Osteocyte (in vitro differentiated cells): ENCODE results near the gene VEPH1. TPM values are rescaled to one million over a fixed set of nuclear protein-coding genes. Genes with fewer than 3 reads are reported as not detected.

ENCODE experiments used
- DNase-seq: peaks from one replicate; pipeline ENCODE4 v3.0.0; 2021; ENCODE audit warnings: mixed read lengths; ENCODE audit not compliant: unreplicated experiment; ENCODE audit errors: extremely low spot score
- H3K27ac Mint-ChIP-seq: one replicate; pipeline ENCODE4 v1.8.0; 2021; ENCODE audit warnings: mild to moderate bottlenecking, mixed read lengths; ENCODE audit not compliant: unreplicated experiment
- H3K27me3 Mint-ChIP-seq: one replicate; pipeline ENCODE4 v1.8.0; 2021; ENCODE audit warnings: mixed read lengths; ENCODE audit not compliant: unreplicated experiment
- H3K36me3 Mint-ChIP-seq: one replicate; pipeline ENCODE4 v1.8.0; 2021; ENCODE audit warnings: mixed read lengths; ENCODE audit not compliant: unreplicated experiment
- H3K4me1 Mint-ChIP-seq: one replicate; pipeline ENCODE4 v1.8.0; 2021; ENCODE audit warnings: mixed read lengths; ENCODE audit not compliant: unreplicated experiment
- H3K4me3 Mint-ChIP-seq: one replicate; pipeline ENCODE4 v1.8.0; 2021; ENCODE audit warnings: mild to moderate bottlenecking, moderate library complexity, mixed read lengths; ENCODE audit not compliant: unreplicated experiment
- H3K9me3 Mint-ChIP-seq: one replicate; pipeline ENCODE4 v1.8.0; 2021; ENCODE audit warnings: mixed read lengths; ENCODE audit not compliant: unreplicated experiment
- CTCF ChIP-seq: fragments of 200-600 bp; sonication (generic); IDR thresholded peaks from 2 replicates; pipeline ENCODE4 v1.5.0; 2021; ENCODE audit warnings: antibody characterized with exemption, mild to moderate bottlenecking, moderate library complexity
- total RNA-seq: library from RNA; stranded (reverse); gene quantifications from 2 replicates; pipeline ENCODE4 v1.2.1, GENCODE V29; 2021

Gene VEPH1
- total RNA-seq, 1 donor from 2014 or later: 0.46 TPM

- no peak overlapping the region for H3K4me3 Mint-ChIP-seq
- H3K36me3 Mint-ChIP-seq: no peaks in the 10 kb centered on the region
- no peak overlapping the region for H3K27ac Mint-ChIP-seq
- H3K9me3 Mint-ChIP-seq: no peaks in the 10 kb centered on the region
- peaks cover 2% of the 10 kb centered on the region for H3K4me1 Mint-ChIP-seq
- no peak for DNase-seq
- TF ChIP-seq CTCF: no peak
- H3K27me3 Mint-ChIP-seq: no peaks in the 10 kb centered on the region
These were observed 228.5 kb downstream of the VEPH1 start for GRCh38 chr3:157274644-157275137.

- Mint-ChIP-seq H3K27ac (no peak overlapping the region), H3K4me1 (peaks cover 2% of the 10 kb centered on the region), H3K36me3 (no peaks in the 10 kb centered on the region), H3K4me3 (no peak overlapping the region), H3K27me3 (no peaks in the 10 kb centered on the region), H3K9me3 (no peaks in the 10 kb centered on the region)
- DNase-seq: no peak
- TF ChIP-seq CTCF: no peak
These were observed 231.8 kb downstream of the VEPH1 start for GRCh38 chr3:157271283-157271882.

GRCh38 chr3:157268026-157268425, 235.2 kb downstream of the VEPH1 start:
- H3K4me3 Mint-ChIP-seq: no peak overlapping the region
- no peak for DNase-seq
- no peak for TF ChIP-seq CTCF
- no peaks in the 10 kb centered on the region for H3K36me3 Mint-ChIP-seq
- H3K4me1 Mint-ChIP-seq: peaks cover 6% of the 10 kb centered on the region
- no peak overlapping the region for H3K27ac Mint-ChIP-seq
- H3K27me3 Mint-ChIP-seq: no peaks in the 10 kb centered on the region
- H3K9me3 Mint-ChIP-seq: no peaks in the 10 kb centered on the region

GRCh38 chr3:157265931-157266330, 237.3 kb downstream of the VEPH1 start:
- no peak for TF ChIP-seq CTCF
- H3K36me3 Mint-ChIP-seq: no peaks in the 10 kb centered on the region
- H3K4me3 Mint-ChIP-seq: no peak overlapping the region
- peaks cover 13% of the 10 kb centered on the region for H3K4me1 Mint-ChIP-seq
- H3K27ac Mint-ChIP-seq: no peak overlapping the region
- no peaks in the 10 kb centered on the region for H3K27me3 Mint-ChIP-seq
- no peak for DNase-seq
- H3K9me3 Mint-ChIP-seq: no peaks in the 10 kb centered on the region

GRCh38 chr3:157263027-157263426, 240.2 kb downstream of the VEPH1 start:
- Mint-ChIP-seq H3K9me3 (no peaks in the 10 kb centered on the region), H3K4me1 (peaks cover 14% of the 10 kb centered on the region), H3K27me3 (no peaks in the 10 kb centered on the region), H3K36me3 (no peaks in the 10 kb centered on the region), H3K4me3 (no peak overlapping the region), H3K27ac (no peak overlapping the region)
- no peak for DNase-seq
- no peak for TF ChIP-seq CTCF
